ENCODE measurements around the gene FNDC5.

The FNDC5 gene

DNA sequence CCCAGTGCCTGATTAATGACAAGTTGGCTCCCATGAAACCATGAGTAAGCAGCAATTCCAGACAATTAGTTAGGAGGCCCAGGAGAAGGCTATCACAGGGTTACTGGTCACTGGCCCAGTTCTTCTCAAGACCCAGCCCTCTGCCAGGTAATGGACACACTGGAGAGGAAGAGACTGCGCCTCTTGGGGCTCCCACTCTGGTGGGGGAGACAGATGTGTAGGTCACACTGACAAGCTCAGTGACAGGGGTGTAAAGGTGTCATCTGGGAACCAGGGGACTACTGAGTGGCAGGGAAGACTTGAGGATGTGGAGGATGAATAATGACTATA lies 20.5 kb upstream of the FNDC5 start:
- no peak for TF ChIP-seq ZFP3 (CRISPR knock-in tag; IDR thresholded peaks at IDR 0.05)
- no peak for TF ChIP-seq CSDC2 (CRISPR knock-in tag; IDR thresholded peaks at IDR 0.05)
- no peak for TF ChIP-seq ZNF565 (CRISPR knock-in tag; conservative IDR thresholded peaks at IDR 0.05; ENCODE audit: low read depth)
- no peak for TF ChIP-seq ESRRG (CRISPR knock-in tag; IDR thresholded peaks at IDR 0.05)
- TF ChIP-seq TCF4 (CRISPR knock-in tag; IDR thresholded peaks at IDR 0.05; ENCODE audit: borderline replicate concordance): no peak
- no peak for TF ChIP-seq SNAI2 (CRISPR knock-in tag; IDR thresholded peaks at IDR 0.05)
- TF ChIP-seq GLIS3 (CRISPR knock-in tag; IDR thresholded peaks at IDR 0.05): no peak
- TF ChIP-seq ZNF8 (CRISPR knock-in tag; IDR thresholded peaks at IDR 0.05): no peak
- no peak for TF ChIP-seq RARB (CRISPR knock-in tag; IDR thresholded peaks at IDR 0.05)
- TF ChIP-seq OSR1 (CRISPR knock-in tag; IDR thresholded peaks at IDR 0.05): no peak
- no peak for TF ChIP-seq BACH2 (CRISPR knock-in tag; IDR thresholded peaks at IDR 0.05; ENCODE audit: borderline replicate concordance)
- TF ChIP-seq, protein P1, sequence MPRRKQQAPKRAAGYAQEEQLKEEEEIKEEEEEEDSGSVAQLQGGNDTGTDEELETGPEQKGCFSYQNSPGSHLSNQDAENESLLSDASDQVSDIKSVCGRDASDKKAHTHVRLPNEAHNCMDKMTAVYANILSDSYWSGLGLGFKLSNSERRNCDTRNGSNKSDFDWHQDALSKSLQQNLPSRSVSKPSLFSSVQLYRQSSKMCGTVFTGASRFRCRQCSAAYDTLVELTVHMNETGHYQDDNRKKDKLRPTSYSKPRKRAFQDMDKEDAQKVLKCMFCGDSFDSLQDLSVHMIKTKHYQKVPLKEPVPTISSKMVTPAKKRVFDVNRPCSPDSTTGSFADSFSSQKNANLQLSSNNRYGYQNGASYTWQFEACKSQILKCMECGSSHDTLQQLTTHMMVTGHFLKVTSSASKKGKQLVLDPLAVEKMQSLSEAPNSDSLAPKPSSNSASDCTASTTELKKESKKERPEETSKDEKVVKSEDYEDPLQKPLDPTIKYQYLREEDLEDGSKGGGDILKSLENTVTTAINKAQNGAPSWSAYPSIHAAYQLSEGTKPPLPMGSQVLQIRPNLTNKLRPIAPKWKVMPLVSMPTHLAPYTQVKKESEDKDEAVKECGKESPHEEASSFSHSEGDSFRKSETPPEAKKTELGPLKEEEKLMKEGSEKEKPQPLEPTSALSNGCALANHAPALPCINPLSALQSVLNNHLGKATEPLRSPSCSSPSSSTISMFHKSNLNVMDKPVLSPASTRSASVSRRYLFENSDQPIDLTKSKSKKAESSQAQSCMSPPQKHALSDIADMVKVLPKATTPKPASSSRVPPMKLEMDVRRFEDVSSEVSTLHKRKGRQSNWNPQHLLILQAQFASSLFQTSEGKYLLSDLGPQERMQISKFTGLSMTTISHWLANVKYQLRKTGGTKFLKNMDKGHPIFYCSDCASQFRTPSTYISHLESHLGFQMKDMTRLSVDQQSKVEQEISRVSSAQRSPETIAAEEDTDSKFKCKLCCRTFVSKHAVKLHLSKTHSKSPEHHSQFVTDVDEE (CRISPR knock-in tag; IDR thresholded peaks at IDR 0.05): no peak
- no peak for TF ChIP-seq ZC3H10 (CRISPR knock-in tag; IDR thresholded peaks at IDR 0.05)
- TF ChIP-seq CSRNP3 (CRISPR knock-in tag; IDR thresholded peaks at IDR 0.05): no peak
- TF ChIP-seq ARNTL (CRISPR knock-in tag; IDR thresholded peaks at IDR 0.05; ENCODE audit: borderline replicate concordance, low read depth): no peak
- no peak for TF ChIP-seq ISL1 (CRISPR knock-in tag; IDR thresholded peaks at IDR 0.05)
- TF ChIP-seq PPARA (CRISPR knock-in tag; IDR thresholded peaks at IDR 0.05; ENCODE audit: borderline replicate concordance): no peak
- no peak for TF ChIP-seq POU6F1 (CRISPR knock-in tag; IDR thresholded peaks at IDR 0.05; ENCODE audit: borderline replicate concordance, low read depth)
- TF ChIP-seq CREB5 (CRISPR knock-in tag; IDR thresholded peaks at IDR 0.05; ENCODE audit: low read depth): no peak
- no peak for TF ChIP-seq TOX (CRISPR knock-in tag; IDR thresholded peaks at IDR 0.05; ENCODE audit: borderline replicate concordance)
- ATAC-seq: no peak

- TF ChIP-seq RARB (CRISPR knock-in tag; IDR thresholded peaks at IDR 0.05) (no peak), ESRRG (CRISPR knock-in tag; IDR thresholded peaks at IDR 0.05) (no peak), ZNF8 (CRISPR knock-in tag; IDR thresholded peaks at IDR 0.05) (no peak), ARNTL (CRISPR knock-in tag; IDR thresholded peaks at IDR 0.05; ENCODE audit: borderline replicate concordance, low read depth) (no peak), CSRNP3 (CRISPR knock-in tag; IDR thresholded peaks at IDR 0.05) (no peak), ZNF70 (CRISPR knock-in tag; IDR thresholded peaks at IDR 0.05) (no peak), ISL1 (CRISPR knock-in tag; IDR thresholded peaks at IDR 0.05) (no peak), TCF4 (CRISPR knock-in tag; IDR thresholded peaks at IDR 0.05; ENCODE audit: borderline replicate concordance) (no peak), BACH2 (CRISPR knock-in tag; IDR thresholded peaks at IDR 0.05; ENCODE audit: borderline replicate concordance) (no peak), SNAI2 (CRISPR knock-in tag; IDR thresholded peaks at IDR 0.05) (no peak), TOX (CRISPR knock-in tag; IDR thresholded peaks at IDR 0.05; ENCODE audit: borderline replicate concordance) (no peak), CREB5 (CRISPR knock-in tag; IDR thresholded peaks at IDR 0.05; ENCODE audit: low read depth) (no peak), ZNF565 (CRISPR knock-in tag; conservative IDR thresholded peaks at IDR 0.05; ENCODE audit: low read depth) (no peak), ZC3H10 (CRISPR knock-in tag; IDR thresholded peaks at IDR 0.05) (no peak), CSDC2 (CRISPR knock-in tag; IDR thresholded peaks at IDR 0.05) (no peak)
- TF ChIP-seq, protein P1 (CRISPR knock-in tag; IDR thresholded peaks at IDR 0.05): no peak
- ATAC-seq: no peak
Measured at GRCh38 chr1:32890516-32891240, 20.0 kb upstream of the FNDC5 start.
